HG03457 (cell line): ENCODE results near the gene LPP.

Source experiments
- ATAC-seq: cut with Tn5 transposase; IDR thresholded peaks from one replicate; pipeline ENCODE4 v1.9.1; 2021; ENCODE audit warnings: moderate number of reproducible peaks; ENCODE audit not compliant: unreplicated experiment

Gene LPP

GRCh38 chr3:188134856-188135255, 19.1 kb upstream of the LPP start:
- ATAC-seq = no peak

DNA sequence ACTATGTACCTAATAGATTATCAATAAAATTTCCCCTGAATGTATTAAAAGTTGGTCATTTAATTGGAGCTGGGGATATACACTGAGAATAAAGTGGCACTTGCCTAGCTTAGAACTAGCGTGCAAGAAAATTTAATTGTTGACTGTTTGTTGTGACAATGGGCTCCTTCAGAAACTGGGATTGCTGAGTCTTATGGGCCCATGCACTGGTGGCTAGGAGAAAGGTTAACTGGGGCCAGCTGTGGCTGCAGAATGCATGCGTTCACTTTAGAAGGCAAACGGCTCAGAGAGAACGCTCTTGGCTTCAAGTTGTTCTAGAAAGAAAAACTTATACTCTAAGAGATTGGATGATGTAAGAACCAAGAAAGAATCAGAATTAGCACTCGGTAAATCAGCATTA, 18.7 kb upstream of the LPP start:
- no peak for ATAC-seq

DNA sequence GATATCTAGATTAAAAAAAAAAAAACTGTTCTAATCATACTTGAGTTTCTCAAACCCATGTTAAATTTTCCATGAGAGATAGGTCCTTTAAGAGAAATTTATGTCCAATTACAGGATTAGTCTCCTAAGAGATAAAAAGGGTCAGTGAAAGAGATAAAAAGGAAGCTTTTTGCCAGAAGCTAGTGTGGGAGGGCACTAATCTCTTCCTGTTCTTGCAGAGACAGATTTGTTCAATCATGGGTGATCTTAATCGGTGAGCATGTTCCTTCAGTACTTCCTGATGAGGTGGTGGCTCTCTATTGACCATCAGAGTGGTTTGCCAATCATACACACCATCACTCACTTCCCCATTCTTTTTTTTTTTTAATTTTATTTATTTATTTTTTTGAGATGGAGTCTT, 16.9 kb upstream of the LPP start:
- ATAC-seq = no peak

DNA sequence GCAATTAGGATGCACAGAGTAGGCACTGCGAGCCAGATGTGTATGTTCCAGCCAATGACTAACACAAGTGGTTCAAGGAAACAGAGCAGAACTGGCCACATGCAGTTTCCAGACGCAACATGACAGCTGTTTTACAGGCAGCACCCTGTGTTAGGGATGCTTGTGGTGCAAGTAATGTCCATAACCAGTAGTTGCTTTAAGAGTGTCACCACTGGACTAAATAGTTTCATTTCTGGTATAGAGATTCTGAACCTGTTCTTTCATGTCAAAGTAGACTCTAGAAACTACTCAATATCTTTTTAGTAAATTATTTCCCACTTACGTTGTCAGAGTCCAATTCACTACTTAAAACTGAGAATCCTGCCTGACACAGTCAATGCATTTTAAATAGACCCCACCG, 14.5 kb upstream of the LPP start:
- no peak for ATAC-seq

DNA sequence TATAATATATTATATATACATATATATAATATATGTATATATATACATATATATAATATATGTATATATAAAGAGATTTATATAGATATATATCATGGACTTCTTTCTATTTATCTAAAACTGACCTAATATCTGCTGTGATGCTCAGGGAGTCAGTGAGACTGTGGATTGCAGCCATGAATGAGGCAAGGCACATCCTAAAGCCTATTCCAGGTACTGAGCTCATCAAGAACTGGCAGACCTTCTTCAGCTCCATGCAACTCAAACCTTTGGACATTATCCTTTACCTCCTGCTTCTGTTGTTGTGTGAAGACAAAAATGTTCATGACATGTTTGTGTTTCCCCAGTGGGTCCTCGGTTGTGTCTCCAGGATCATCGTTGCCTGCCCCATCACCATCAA, 7.7 kb upstream of the LPP start:
- ATAC-seq = no peak

GRCh38 chr3:188147782-188148181, 6.2 kb upstream of the LPP start:
- no peak for ATAC-seq

DNA sequence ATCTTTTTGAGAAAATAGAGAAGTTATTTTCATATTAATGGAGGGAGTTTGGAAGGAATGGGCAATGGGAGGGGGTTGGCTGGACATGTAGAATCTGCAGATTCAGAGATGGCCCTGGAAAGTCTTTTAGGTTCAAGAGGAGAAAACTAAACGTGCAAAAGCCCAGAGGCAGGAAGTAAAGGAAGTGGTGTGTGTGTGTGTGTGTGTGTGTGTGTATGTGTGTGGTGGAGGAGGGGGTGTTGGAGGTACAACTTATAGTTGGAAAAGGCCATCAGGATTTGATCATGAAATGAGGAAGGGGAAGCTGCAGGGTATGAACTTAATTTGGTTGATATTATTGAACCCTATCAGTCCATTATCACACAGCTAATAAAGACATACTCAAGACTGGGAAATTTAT, 5.6 kb upstream of the LPP start:
- no peak for ATAC-seq

- ATAC-seq = no peak
These were observed 4.4 kb upstream of the LPP start for GRCh38 chr3:188149587-188149986.

DNA sequence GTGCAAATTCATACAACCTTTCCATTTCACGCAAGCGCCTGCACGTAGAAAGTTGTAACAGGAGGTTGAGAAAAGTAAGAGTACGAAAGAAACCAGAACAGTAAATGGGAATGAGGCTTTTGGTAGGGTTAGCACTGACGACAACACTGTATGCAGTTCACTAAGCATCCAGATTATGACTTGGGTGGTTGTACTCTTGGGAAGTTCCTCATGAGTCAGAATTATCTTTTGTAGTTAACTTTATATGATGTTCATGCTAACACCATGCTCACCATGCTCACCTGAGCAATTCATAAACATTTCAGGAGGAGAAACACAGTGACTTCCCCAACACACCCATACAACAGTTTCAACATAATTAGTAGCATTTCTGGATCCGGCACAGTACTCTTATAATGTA, 3.0 kb upstream of the LPP start:
- ATAC-seq = no peak

GRCh38 chr3:188151438-188151837, 2.5 kb upstream of the LPP start:
- ATAC-seq = no peak

- ATAC-seq = no peak
These were observed 1.1 kb upstream of the LPP start for GRCh38 chr3:188152660-188153436.

DNA sequence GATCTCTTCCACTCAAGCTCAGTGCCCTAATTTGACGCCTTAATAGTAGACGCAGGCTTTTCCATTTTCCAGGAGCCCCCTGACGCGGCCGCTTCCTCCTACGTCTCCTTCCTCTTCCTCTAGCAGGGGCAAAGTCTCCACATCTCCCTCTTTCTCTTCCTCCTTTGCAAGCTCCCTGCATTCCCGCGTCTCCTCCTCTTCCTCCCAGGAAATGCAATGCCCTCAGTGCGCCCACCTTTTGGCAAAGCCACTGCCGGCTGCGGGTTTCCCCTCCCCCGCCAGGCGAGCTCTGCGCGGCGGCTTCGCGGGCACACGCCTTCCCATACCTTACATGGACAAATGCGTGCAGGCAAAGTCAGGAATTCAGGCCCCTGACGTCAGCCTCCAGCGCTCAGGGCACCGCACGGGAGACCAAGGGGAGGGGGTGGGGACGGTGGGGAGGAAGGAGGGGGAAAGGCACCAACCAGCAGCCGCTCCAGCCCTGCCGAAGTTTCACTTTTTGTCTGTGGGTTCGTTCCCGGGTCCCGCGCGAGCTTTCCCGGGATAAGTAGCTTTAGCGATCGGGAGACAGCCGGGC, 432 bp upstream of the LPP start:
- ATAC-seq = no peak

- no peak for ATAC-seq
These were observed 1.0 kb downstream of the LPP start for GRCh38 chr3:188154809-188155574.

GRCh38 chr3:188156056-188156455, 2.1 kb downstream of the LPP start:
- ATAC-seq = no peak

- no peak for ATAC-seq
These were observed 3.5 kb downstream of the LPP start for GRCh38 chr3:188157407-188157806.

DNA sequence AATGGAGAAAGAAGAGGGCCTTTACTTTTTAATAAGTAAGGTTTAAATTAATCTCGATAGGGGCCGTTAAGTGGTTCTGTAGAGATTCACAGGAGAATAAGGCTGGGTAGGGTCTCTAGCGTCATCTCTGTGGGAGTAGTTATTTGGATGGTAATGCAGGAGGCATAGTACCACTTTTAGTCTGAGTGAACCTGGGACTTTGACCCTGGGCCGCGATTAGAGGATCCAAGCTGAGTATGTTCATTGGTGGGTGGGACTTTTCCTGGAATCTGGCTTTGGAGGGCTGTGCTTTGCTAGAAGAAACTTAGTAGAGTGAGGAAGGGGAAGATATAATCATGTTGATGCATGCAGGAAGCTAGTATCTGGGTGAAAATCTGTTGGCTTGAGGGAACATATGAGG, 4.0 kb downstream of the LPP start:
- ATAC-seq = no peak

GRCh38 chr3:188158731-188159310, 4.9 kb downstream of the LPP start:
- ATAC-seq = no peak

GRCh38 chr3:188160751-188161150, 6.8 kb downstream of the LPP start:
- ATAC-seq = no peak

DNA sequence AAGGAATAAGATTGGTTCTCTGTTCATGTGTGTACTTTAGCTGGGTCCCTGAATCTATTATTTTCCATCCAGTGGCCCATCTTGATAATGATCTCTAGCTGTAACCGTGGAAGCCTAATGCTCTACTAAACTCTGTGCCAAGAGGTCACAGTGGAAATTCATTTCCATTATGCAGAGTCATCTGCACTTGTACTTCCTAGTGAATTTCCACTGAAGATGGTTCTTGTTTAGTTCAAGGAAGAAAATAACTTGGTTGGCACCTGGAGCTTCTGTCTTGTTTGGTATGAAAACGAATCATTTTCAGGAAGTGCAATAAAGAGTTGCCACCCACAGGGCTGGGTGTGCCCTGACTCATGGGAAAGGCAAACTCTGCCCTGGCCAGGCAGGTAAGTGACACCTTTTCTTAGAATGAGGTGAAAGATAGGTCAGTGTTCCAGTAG, 10.3 kb downstream of the LPP start:
- ATAC-seq = no peak

- no peak for ATAC-seq
These were observed 11.6 kb downstream of the LPP start for GRCh38 chr3:188165596-188165995.

- ATAC-seq = no peak
These were observed 12.5 kb downstream of the LPP start for GRCh38 chr3:188166441-188166840.

- no peak for ATAC-seq
These were observed 14.2 kb downstream of the LPP start for GRCh38 chr3:188168186-188168585.
